K562 (cell line): ENCODE results near the gene OR2AT4. TPM values are rescaled to one million over a fixed set of nuclear protein-coding genes. Genes with fewer than 3 reads are reported as not detected.
"Not testable (repeated sequence)": the region's sequence is repeated elsewhere in the genome, so short reads cannot be mapped to it uniquely, and the experiment has no call there.

ENCODE experiments used
- ATAC-seq: fragments of 200-7000 bp; cut with Tn5 transposase; 3 replicates; pipeline ENCODE4 v1.9.1; 2020; ENCODE audit warnings: moderate library complexity
- BruUV-seq: library from RNA; stranded (reverse); fragments of 400-500 nt; replicated peaks from 2 replicates; lab custom pipeline; 2021; lab: Mats Ljungman, UMichigan
- CTCF ChIA-PET: fragments of 300-600 bp; formaldehyde crosslinking; extraction: SDS; loops from one replicate; lab custom pipeline; 2021; ENCODE audit warnings: low intra/inter-chr PET ratio; lab: Yijun Ruan, JAX
- POLR2A ChIA-PET: fragments of 300-600, 350-650 bp; sonication (Branson Sonifier 250); formaldehyde crosslinking; extraction: SDS; loops from one replicate; lab custom pipeline; 2021; ENCODE audit warnings: antibody characterized with exemption, inconsistent platforms; lab: Yijun Ruan, JAX
- DNase-seq, 4 experiments: peaks; one replicate each; pipeline versions ENCODE4 v3.0.0 to v3.0.0-alpha.2; 2011 to 2018; ENCODE audit warnings: low spot score in 3 of 4, mixed read lengths in 3 of 4; ENCODE audit errors: extremely low read depth in 1 of 4
- FAIRE-seq: peaks from 2 replicates; lab custom pipeline; 2011; peaks lifted over from hg19 to GRCh38; lab: Jason Lieb, UNC
- H2AFZ ChIP-seq: 2 replicates; pipeline ENCODE4 v1.6.0; 2011; ENCODE audit warnings: low read depth, low read length, control low read depth, inconsistent platforms
- H3K27ac ChIP-seq: fragments of 200-600 bp; 3 replicates; pipeline ENCODE4 v1.8.0; 2011; ENCODE audit warnings: low read depth, mild to moderate bottlenecking, control low read depth, inconsistent platforms, low read length, moderate library complexity, mixed read lengths; ENCODE audit errors: extremely low read depth
- H3K27me3 ChIP-seq, 2 experiments: fragments of 300-600 bp in 1 of 2; 2 replicates in 1 of 2; 3 replicates in 1 of 2; pipeline versions ENCODE4 v1.6.0 to v1.8.0; 2011; ENCODE audit warnings: inconsistent platforms in 2 of 2, low read length in 2 of 2, mild to moderate bottlenecking in 1 of 2, mixed read lengths in 1 of 2, moderate library complexity in 1 of 2; ENCODE audit not compliant: control insufficient read depth in 2 of 2, insufficient read depth in 2 of 2
- H3K36me3 ChIP-seq: fragments of 300-600 bp; 3 replicates; pipeline ENCODE4 v1.8.0; 2011; ENCODE audit warnings: mild to moderate bottlenecking, low read length, inconsistent platforms; ENCODE audit not compliant: control insufficient read depth, insufficient read depth
- H3K4me1 ChIP-seq, 2 experiments: fragments of 200-600 bp in 1 of 2; replicated peaks in 1 of 2; 2 replicates in 1 of 2; 3 replicates in 1 of 2; pipeline versions ENCODE4 v1.5.1 to v1.8.0; 2011; ENCODE audit warnings: inconsistent platforms in 2 of 2, low read length in 2 of 2, mild to moderate bottlenecking in 1 of 2, mixed read lengths in 1 of 2, moderate library complexity in 1 of 2; ENCODE audit not compliant: control insufficient read depth in 2 of 2, insufficient read depth in 2 of 2
- H3K4me2 ChIP-seq: 2 replicates; pipeline ENCODE4 v1.6.1; 2011; ENCODE audit warnings: low read length, control low read depth, inconsistent platforms, mixed read lengths; ENCODE audit not compliant: insufficient read depth
- H3K4me3 ChIP-seq: fragments of 200-600 bp; sonication (generic), shearing (Covaris generic); 2 replicates; pipeline ENCODE4 v1.5.1; 2016; ENCODE audit warnings: control low read depth, inconsistent platforms
- H3K79me2 ChIP-seq: fragments of 200-600 bp; 3 replicates; pipeline ENCODE4 v1.8.0; 2011; ENCODE audit warnings: low read length, inconsistent platforms; ENCODE audit not compliant: control insufficient read depth, insufficient read depth
- H3K9ac ChIP-seq, 2 experiments: 2 replicates each; pipeline versions ENCODE4 v1.6.0 to v1.6.1; 2011; ENCODE audit warnings: low read depth in 2 of 2, low read length in 2 of 2, control low read depth in 1 of 2, inconsistent platforms in 1 of 2, mild to moderate bottlenecking in 1 of 2, mixed read lengths in 1 of 2; ENCODE audit not compliant: insufficient read depth in 1 of 2
- H3K9me1 ChIP-seq: one replicate; pipeline ENCODE4 v1.6.0; 2011; ENCODE audit warnings: inconsistent platforms, mild to moderate bottlenecking, low read length, moderate library complexity; ENCODE audit not compliant: control insufficient read depth, insufficient read depth
- H3K9me3 ChIP-seq: replicated peaks from 2 replicates; pipeline ENCODE4 v1.5.1; 2011; ENCODE audit warnings: low read depth, low read length, inconsistent platforms; ENCODE audit not compliant: control insufficient read depth, insufficient read depth
- H4K20me1 ChIP-seq: replicated peaks from 2 replicates; pipeline ENCODE4 v1.6.1; 2011; ENCODE audit warnings: low read length, inconsistent platforms, mixed read lengths; ENCODE audit not compliant: control insufficient read depth, insufficient read depth
- ARID1B ChIP-seq: fragments of 450-650 bp; IDR thresholded peaks from 2 replicates; pipeline ENCODE4 v1.6.1; 2016; ENCODE audit warnings: antibody characterized with exemption, mild to moderate bottlenecking, inconsistent platforms
- BRD9 ChIP-seq: fragments of 450-650 bp; IDR thresholded peaks from 2 replicates; pipeline ENCODE4 v1.6.1; 2018; ENCODE audit warnings: low read depth; ENCODE audit not compliant: partially characterized antibody
- CBX3 ChIP-seq, 2 experiments: IDR thresholded peaks; 1 replicate in 1 of 2; 2 replicates in 1 of 2; pipeline ENCODE4 v1.6.1; 2012; ENCODE audit warnings: inconsistent platforms in 2 of 2, low read length in 2 of 2, borderline replicate concordance in 1 of 2, control low read depth in 1 of 2
- ESRRA ChIP-seq: fragments of 450-650 bp; IDR thresholded peaks from 2 replicates; pipeline ENCODE4 v1.6.1; 2014; ENCODE audit warnings: low read depth, mild to moderate bottlenecking, moderate library complexity, borderline replicate concordance
- ETV6 ChIP-seq, 3 experiments: fragments of 150-350 bp in 1 of 3; sonication (generic) in 1 of 3; formaldehyde crosslinking in 1 of 3; IDR thresholded peaks; 2 replicates each; pipeline versions ENCODE4 v1.6.1 to v1.8.0; 2014 to 2022; ENCODE audit warnings: borderline replicate concordance in 2 of 3, low read depth in 2 of 3, antibody characterized with exemption in 1 of 3, low read length in 1 of 3, mild to moderate bottlenecking in 1 of 3, missing genetic modification reagents in 1 of 3
- KDM1A ChIP-seq, 2 experiments: fragments of 450-650 bp; IDR thresholded peaks; 2 replicates each; pipeline ENCODE4 v1.6.1; 2016; ENCODE audit warnings: mild to moderate bottlenecking in 2 of 2
- ZBTB8A ChIP-seq: fragments of 450-650 bp; IDR thresholded peaks from 2 replicates; pipeline ENCODE4 v1.6.1; 2018; ENCODE audit warnings: mild to moderate bottlenecking, moderate library complexity; ENCODE audit not compliant: partially characterized antibody
- WGBS: fragments of 100-300 bp; shearing (Covaris generic); methylation state at CpG from one replicate; pipeline ENCODE4 v1.1.6; 2016; ENCODE audit warnings: low coverage, mixed read lengths; ENCODE audit not compliant: insufficient coverage; ENCODE audit errors: missing lambda C conversion rate; 5-methylcytosine and 5-hydroxymethylcytosine counted together
- in situ Hi-C: fragments of 300-500 bp; cut with MboI; formaldehyde crosslinking; loops from 4 replicates; pipeline ENCODE4 v1.15.0; 2018; ENCODE audit warnings: inconsistent platforms, mixed read lengths
- intact Hi-C: fragments of 100-400 bp; cut with micrococcal nuclease; formaldehyde crosslinking; loops from 2 replicates; pipeline ENCODE4 v1.14.2; 2022
- polyA plus RNA-seq, 8 experiments: library from polyadenylated mRNA; depleted of rRNA in 4 of 8; stranded (reverse) in 5 of 8; unstranded in 3 of 8; fragments of >200 nt; fragmentation: Nextera tagmentation in 2 of 8; fragmentation: Illumina TruSeq in 1 of 8; extraction: Ambion mirVana in 2 of 8; extraction: Trizol in 1 of 8; gene quantifications; 2 replicates each; pipeline versions ENCODE4 v1.2.1 to v1.2.3, GENCODE V29; 2011 to 2014; ENCODE audit warnings: inconsistent platforms in 1 of 8, missing spikeins in 1 of 8
- total RNA-seq, 7 experiments: library from RNA; depleted of rRNA in 6 of 7; stranded (reverse); fragments of >200 nt in 6 of 7; fragmentation: Illumina TruSeq in 2 of 7; extraction: Trizol in 2 of 7; gene quantifications; 2 replicates each; pipeline versions ENCODE4 v1.2.1 to v1.2.3, GENCODE V29; 2011 to 2021; ENCODE audit warnings: low replicate concordance in 1 of 7
- TF ChIP-seq, protein P1 (sequence below): sonication (generic); formaldehyde crosslinking; IDR thresholded peaks from 2 replicates; pipeline ENCODE4 v1.8.1; 2023; ENCODE audit warnings: mild to moderate bottlenecking, missing genetic modification reagents
- TF ChIP-seq, protein P2 (sequence below): sonication (generic); formaldehyde crosslinking; IDR thresholded peaks from 2 replicates; pipeline ENCODE4 v1.8.1; 2023; ENCODE audit warnings: mild to moderate bottlenecking, missing genetic modification reagents

OR2AT4 gene
- total and polyA plus RNA-seq, 9 of the 15 experiments (the other 6 are each of a cell fraction or from before 2014, with no cell fraction given): 0.86 to 3.1 (median 2.0) TPM

DNA sequence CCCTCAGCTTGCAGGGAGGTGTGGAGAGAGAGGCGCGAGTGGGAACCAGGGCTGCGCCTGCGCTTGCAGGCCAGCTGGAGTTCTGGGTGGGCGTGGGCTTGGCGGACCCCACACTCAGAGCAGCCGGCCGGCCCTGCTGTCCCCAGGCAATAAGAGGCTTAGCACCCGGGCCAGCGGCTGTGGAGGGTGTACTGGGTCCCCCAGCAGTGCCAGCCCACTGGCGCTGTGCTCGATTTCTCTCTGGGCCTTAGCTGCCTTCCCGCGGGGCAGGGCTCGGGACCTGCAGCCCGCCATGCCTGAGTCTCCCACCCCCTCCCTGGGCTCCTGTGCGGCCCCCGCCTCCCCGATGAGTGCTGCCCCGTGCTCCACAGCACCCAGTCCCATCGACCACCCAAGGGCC, 1.5 kb upstream of the OR2AT4 start:
- WGBS: 90% methylated on average over 10 of the region's 21 CpGs
- POLR2A ChIA-PET, CTCF ChIA-PET: not testable (repeated sequence)

DNA sequence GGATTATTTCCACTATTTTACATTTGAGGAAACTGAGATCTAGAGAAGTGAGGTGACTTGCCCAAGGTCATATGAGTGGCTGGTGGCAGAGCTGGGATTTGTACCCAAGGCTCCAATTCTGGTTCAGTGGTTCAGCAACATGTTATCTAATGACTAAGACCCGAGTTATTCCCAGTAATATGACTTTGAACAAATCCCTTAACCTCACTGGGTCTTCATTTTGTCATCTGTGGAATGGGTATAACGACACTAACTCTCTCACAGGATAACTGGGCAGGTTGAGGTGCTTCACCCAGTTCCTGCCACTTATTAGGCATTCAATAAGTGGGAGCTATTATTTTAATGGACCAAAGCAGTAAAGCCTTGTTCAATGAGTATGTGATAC, 489 bp upstream of the OR2AT4 start:
- H3K9me3 ChIP-seq: no peaks in the 10 kb centered on the region
- H3K27ac ChIP-seq: peak overlapping the region; percentile 73; the same call in 2 of the 3 replicates
- peak overlapping the region; percentile 32 for H3K4me3 ChIP-seq
- H3K9me1 ChIP-seq: no peaks in the 10 kb centered on the region
- ChIA-PET CTCF (no interaction called here), POLR2A (interaction anchor here (0.6 to 1.2 kb wide), 2 partner anchors 13 to 304 kb away, joined by 3 to 4 read pairs; no protein-coding TSS in a partner anchor)
- no TSS peak for BruUV-seq
- H3K9ac ChIP-seq: peak overlapping the region in 1 of 2 experiments; percentile 74; a peak in 2 of 4 replicates
- H3K4me1 ChIP-seq: peaks cover 21 to 35% of the 10 kb centered on the region in 2 experiments; a peak in 4 of 5 replicates
- H3K27me3 ChIP-seq: no peaks in the 10 kb centered on the region
- peaks cover 57% of the 10 kb centered on the region for H3K79me2 ChIP-seq
- H3K4me2 ChIP-seq: peak overlapping the region; percentile 90
- ATAC-seq (no peak), FAIRE-seq (no peak), DNase-seq (no peak)
- no peaks in the 10 kb centered on the region for H4K20me1 ChIP-seq
- H2AFZ ChIP-seq: peak overlapping the region; percentile 65; the same call in 1 of the 2 replicates
- intact Hi-C loops: no loop called here
- H3K36me3 ChIP-seq: no peaks in the 10 kb centered on the region
- 5% methylated on average over 2 of the region's 2 CpGs for WGBS
- in situ Hi-C loops: no loop called here
- TF ChIP-seq BRD9 (no peak), CBX3 (IDR thresholded peaks at IDR 0.05; ENCODE audit: borderline replicate concordance in 1 of 2, low read length in 2 of 2) (peak in 1 of 2 experiments; percentile 62; a peak in 1 of 3 replicates), ESRRA (peak; percentile 87), KDM1A (IDR thresholded peaks at IDR 0.05) (peak; percentile 92 to 96), ZBTB8A (no peak), ARID1B (peak; percentile 12; the same call in 1 of the 2 replicates), ETV6 (IDR thresholded peaks at IDR 0.05; ENCODE audit: borderline replicate concordance in 1 of 2, low read depth in 2 of 2, low read length in 1 of 2) (no peak), ETV6 (CRISPR knock-in tag; IDR thresholded peaks at IDR 0.05; ENCODE audit: borderline replicate concordance) (no peak)
- TF ChIP-seq, protein P1, sequence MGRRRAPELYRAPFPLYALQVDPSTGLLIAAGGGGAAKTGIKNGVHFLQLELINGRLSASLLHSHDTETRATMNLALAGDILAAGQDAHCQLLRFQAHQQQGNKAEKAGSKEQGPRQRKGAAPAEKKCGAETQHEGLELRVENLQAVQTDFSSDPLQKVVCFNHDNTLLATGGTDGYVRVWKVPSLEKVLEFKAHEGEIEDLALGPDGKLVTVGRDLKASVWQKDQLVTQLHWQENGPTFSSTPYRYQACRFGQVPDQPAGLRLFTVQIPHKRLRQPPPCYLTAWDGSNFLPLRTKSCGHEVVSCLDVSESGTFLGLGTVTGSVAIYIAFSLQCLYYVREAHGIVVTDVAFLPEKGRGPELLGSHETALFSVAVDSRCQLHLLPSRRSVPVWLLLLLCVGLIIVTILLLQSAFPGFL (CRISPR knock-in tag): no peak

More for the DNA sequence above, 1.5 kb upstream of the OR2AT4 start:
- BruUV-seq, H3K9me1 ChIP-seq, H3K9me3 ChIP-seq, in situ Hi-C loops, H3K9ac ChIP-seq, ATAC-seq, H3K27ac ChIP-seq, H3K27me3 ChIP-seq, H3K4me2 ChIP-seq, H3K4me3 ChIP-seq, H3K36me3 ChIP-seq, H2AFZ ChIP-seq, H4K20me1 ChIP-seq, DNase-seq, intact Hi-C loops, FAIRE-seq: not testable (repeated sequence)
- Histone ChIP-seq H3K79me2 (peaks cover 63% of the 10 kb centered on the region), H3K4me1 (peaks cover 21 to 34% of the 10 kb centered on the region in 2 experiments; a peak in 4 of 5 replicates)
- TF ChIP-seq, protein P2, sequence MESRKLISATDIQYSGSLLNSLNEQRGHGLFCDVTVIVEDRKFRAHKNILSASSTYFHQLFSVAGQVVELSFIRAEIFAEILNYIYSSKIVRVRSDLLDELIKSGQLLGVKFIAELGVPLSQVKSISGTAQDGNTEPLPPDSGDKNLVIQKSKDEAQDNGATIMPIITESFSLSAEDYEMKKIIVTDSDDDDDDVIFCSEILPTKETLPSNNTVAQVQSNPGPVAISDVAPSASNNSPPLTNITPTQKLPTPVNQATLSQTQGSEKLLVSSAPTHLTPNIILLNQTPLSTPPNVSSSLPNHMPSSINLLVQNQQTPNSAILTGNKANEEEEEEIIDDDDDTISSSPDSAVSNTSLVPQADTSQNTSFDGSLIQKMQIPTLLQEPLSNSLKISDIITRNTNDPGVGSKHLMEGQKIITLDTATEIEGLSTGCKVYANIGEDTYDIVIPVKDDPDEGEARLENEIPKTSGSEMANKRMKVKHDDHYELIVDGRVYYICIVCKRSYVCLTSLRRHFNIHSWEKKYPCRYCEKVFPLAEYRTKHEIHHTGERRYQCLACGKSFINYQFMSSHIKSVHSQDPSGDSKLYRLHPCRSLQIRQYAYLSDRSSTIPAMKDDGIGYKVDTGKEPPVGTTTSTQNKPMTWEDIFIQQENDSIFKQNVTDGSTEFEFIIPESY (CRISPR knock-in tag): peak; percentile 71
